ENCODE measurements around the gene APELA. TPM values are rescaled to one million over a fixed set of nuclear protein-coding genes. Genes with fewer than 3 reads are reported as not detected.
"Not testable (repeated sequence)": the region's sequence is repeated elsewhere in the genome, so short reads cannot be mapped to it uniquely, and the experiment has no call there.

Gene APELA
- total RNA-seq, 2 donors from 2014 or later = not detected

DNA sequence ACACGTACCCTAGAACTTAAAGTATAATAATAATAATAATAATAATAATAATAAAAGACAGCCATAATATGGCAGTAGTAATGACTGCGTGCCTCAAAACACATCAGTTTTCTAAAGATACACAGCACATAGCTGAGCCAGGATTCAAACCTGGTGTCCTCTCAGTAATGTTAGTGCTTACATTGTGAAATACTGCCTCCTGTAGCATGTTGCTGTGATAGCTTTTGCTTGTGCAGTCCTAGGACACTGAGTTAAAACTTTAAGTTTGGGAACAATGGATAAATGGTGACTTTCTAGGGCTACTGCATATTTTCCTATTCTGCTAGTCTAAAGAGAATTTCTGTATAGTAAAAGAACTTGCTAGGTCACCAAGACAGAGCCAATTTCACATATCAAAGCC is 36.5 kb downstream of the APELA start:
- DNase-seq; ATAC-seq; intact Hi-C loops (cut with DNase I): not testable (repeated sequence)

DNA sequence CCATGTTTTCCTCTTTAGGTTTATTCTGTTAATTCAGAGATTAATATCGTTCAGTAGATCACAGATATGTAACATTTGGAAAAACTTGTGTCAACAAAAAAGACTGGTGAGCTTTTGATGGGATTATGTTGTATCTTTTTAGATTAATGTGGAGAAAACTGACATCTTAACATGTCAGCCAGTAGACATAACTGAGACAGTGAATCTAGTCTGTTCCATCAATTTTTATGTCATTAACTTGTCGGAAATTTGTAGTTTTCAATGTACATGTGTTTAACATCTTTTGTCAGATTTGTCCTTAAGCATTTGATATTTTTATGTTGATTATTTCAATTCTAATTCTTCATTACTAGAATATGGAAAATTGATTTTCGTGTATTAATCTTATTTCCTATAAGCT is 42.0 kb downstream of the APELA start:
- no peak for DNase-seq
- intact Hi-C loops (cut with DNase I) = no loop called here
- ATAC-seq = no peak

DNA sequence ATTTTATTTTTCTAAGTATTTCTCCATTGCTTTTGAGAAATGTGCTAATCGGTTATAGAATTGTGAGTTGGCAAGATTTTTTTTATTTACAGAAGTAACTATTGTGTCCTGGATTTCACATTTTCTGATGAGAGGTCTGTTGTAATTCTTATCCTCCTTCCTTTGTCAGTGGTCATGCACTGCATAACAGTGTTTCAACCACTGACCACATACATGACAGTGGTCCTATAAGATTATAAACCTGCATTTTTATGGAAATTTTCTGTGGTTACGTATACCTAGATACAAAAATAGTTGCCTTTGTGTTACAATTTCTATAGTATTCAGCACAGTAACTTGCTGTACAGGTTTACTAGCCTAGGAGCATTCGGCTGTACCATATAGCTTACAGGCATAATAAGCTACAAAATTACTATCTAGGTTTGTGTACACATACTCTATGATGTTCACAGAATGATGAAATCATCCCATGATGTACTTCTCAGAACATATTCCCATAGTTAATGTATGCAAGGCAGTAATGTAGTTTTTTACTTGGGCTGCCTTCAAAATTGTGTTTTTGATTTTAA is 47.8 kb downstream of the APELA start:
- DNase-seq (no peak), ATAC-seq (no peak)
- intact Hi-C loops (cut with DNase I) = no loop called here

DNA sequence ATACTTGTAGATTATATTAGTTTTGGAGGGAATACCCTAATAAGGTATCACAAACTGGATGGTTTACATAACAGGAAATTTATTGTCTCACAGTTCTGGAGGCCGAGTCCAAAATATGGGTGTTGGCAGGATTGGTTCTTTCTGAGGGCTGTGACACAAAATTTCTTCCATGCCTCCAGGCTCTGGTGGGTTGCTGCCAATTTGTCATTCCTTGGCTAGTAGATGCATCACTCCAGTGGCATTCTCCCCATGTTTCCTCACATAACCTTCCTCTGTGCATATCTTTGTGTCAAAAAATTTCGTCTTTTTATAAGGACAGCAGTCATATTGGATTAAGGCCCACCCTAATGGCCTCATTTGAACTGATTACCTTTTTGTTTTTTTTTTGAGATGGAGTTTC is 49.3 kb downstream of the APELA start:
- intact Hi-C loops (cut with DNase I) = no loop called here
- no peak for DNase-seq
- no peak for ATAC-seq

DNA sequence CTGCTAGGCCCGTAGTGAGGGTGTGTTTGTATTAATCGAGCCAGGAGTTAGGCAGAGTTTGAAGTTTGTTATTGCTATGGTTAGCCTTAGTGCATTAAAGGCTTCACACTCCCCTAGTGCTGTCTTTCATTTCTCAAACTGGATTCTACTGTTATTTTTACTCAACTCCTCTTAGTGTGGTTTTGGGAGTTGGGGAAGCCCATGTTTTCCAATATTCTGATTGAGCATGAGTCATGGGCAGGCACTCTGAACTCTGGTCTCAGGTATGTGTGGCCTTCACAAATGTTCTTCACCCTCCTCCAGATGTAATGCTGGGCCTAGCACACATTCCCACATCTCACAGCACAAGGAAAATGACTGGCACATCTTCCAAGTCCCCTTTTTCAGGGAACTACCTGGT is 50.1 kb downstream of the APELA start:
- DNase-seq; intact Hi-C loops (cut with DNase I); ATAC-seq: not testable (repeated sequence)

DNA sequence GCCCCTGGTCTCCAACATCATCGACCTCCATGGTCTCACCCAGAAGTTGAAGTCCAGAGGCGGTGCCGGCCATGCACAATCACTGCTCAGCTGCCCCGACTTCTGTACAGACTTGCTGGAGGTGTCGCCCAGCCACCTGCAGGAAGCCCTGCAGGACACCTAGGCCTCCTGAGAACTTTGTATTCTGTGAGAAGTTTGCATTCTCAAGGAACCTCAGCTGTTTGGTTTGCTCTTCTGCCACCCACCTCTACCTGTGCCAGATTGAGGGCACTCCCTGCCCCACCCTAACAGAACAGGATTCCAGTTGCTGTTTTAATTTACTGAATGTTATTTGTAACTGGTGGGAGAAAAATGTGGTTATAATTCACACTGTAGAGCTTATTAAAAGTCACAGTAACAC is 53.7 kb downstream of the APELA start:
- no peak for DNase-seq
- ATAC-seq = no peak
- intact Hi-C loops (cut with DNase I) = no loop called here

DNA sequence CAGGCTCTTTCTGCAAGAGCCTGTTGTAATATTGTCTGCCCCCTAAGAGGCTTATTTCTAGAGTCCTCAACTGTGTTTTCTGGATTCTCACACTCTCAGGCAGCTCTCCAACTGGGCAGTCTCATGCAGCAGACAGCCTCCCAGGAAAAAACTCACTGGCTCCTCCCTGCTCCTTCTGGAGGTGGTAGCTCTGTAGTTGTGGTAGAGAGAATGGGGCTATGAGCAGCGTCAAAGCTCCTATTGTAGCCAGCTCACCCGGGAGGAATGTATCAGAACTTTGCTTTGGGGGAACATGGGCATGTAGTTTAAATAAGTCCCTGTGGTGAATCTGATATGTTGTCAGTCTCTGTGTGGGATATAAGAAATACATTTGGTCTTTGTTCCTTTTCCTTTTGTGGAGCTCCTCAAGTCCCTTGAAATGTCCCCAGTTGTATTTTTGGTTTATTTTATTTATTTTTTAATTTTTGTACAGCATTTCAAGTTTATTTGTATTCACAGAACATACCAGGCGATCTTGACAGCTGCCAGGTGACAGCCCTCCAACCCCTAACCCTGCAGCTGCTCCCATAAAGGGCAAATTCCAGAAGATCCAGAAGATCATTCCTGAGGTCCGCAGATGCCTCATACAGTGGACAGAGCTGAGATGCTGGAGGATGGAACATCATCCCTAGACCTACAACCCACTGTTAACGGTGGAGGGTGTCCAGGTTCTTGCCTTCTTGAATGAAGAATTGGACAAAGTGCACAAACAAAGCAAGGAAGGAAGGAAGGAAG is 54.8 kb downstream of the APELA start:
- ATAC-seq (no peak), DNase-seq (no peak)
- intact Hi-C loops (cut with DNase I) = no loop called here

DNA sequence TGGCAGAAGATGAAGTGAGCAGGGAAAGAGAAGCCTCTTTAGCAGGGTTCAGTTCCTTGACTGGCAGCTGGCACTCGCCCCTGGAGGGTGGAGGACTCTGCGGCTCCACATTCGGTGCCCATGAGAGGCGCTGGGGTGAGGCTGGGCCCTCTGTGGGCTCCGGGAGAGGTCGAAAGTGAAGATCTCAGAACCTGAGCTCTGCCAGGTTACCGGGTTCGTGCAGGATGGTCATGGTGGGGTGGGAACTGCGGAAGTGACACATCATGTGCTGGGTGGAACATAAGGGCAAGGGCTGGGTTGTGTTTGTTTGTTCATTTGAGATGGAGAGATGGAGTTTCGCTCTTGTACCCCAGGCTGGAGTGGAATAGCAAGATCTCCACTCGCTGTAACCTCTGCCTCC is 56.3 kb downstream of the APELA start:
- ATAC-seq (no peak), DNase-seq (no peak)
- intact Hi-C loops (cut with DNase I) = no loop called here

DNA sequence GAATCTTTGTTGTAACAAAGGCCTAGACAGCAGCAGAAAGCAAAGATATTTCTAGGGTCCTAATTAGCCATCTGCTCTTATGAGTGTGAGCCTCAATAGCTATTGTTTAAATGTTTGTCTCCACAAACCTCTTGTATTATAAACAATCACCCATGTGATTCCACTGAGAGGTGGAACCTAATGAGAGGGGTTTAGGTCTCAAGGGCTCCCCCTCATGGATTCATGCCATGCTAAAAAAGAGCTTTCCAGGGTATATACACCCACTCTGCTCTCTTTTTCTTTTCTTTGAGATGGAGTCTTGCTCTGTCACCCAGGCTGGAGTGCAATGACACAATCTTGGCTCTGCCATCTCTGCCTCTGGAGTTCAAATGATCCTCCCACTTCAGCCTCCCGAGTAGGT is 58.4 kb downstream of the APELA start:
- intact Hi-C loops (cut with DNase I) = no loop called here
- no peak for ATAC-seq
- no peak for DNase-seq

DNA sequence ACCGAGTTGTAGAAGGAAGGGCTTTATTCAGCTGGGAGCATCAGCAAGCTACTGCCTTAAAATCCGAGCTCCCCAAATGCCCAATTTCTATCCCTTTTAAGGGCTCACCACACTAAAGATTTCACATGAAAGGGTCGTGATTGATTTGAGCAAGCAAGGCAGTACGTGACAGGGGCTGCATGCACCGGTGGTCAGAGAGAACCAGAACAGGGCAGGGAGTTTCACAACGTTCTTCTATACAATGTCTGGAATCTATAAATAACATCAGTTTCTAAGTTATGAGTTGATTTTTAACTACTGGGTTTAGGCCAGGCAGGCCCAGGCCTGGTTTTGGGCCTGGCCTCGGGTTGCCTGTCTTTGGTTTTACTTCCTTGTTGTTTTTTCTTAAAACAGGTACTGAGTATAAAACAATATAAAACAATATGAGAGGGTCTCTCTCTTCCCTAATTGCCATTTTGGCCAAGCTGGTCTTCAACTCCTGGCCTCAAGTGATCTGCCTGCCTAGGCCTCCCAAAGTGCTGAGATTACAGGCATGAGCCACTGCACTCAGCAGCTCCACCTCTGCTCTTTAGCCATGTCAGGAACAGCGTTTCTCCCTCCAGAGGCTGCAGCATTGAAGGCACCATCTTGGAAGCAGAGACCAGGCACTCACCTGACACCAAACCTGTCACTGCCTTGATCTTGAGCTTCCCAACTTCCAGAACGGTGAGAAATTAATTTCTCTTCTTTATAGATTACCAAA is 59.1 kb downstream of the APELA start:
- ATAC-seq; intact Hi-C loops (cut with DNase I); DNase-seq: not testable (repeated sequence)

DNA sequence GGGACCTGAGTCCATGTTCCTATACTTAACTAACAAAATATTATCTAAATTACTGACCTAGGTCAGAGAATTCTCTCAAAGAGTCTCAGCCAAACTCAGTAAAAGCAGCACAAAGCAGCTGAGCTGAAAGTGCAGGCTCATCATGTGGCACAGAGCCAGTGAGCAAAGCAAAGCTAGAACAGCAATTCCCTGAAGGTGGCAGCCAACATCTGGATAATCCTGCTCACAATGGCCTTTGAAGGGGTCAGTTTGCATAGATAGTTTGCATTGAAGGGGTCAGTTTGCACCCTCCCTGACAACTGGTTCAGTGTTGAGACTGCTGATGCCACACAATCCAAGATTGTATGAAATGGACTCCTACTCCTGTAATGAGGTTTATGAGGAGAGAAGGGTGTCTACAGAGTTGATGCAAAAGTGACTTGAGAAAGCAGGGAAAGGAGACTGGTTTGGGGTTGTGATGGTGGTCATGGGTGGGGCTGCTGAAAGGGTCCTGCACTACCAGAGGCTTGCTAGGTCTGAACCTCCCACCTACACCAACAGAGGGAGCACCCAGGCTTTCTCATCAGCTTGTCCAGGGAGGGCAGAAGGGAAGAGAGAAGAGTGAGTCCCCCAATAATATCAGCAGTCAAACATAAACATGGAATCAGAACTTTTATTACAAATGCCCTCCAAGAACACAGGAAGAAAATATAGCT is 60.7 kb downstream of the APELA start:
- ATAC-seq (no peak), DNase-seq (no peak)
- intact Hi-C loops (cut with DNase I) = no loop called here

DNA sequence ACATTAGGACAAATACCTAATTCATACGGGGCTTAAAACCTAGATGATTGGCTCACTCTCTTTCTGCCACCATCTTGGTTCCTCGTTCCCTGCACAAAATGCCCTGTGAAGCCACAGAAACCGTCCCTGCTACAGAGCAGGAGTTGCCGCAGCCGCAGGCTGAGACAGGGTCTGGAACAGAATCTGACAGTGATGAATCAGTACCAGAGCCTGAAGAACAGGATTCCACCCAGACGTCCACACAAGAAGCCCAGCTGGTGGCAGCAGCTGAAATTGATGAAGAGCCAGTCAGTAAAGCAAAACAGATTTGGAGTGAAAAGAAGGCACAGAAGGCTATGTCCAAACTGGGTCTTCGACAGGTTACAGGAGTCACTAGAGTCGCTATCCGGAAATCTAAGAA is 66.2 kb downstream of the APELA start:
- ATAC-seq (no peak), DNase-seq (no peak)
- intact Hi-C loops (cut with DNase I) = no loop called here

DNA sequence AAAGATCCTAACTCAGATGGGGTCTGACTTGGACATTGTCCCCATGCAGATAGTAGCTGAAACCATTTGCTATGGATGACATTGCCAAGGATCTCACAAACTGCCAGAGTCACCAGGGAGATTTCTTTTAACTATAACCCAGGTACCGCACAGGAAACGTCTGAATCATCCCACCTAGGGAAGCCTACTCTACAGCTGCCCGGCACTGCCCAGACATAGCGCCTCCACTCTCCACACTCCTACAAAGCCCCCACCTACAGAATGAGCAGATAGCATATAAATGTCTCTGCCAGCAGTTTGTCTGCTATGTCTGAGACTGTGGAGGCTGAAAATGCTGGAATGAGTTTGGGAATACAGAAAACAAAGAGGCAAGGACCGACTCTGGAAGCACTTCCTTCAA is 68.2 kb downstream of the APELA start:
- DNase-seq = no peak
- intact Hi-C loops (cut with DNase I) = no loop called here
- no peak for ATAC-seq

DNA sequence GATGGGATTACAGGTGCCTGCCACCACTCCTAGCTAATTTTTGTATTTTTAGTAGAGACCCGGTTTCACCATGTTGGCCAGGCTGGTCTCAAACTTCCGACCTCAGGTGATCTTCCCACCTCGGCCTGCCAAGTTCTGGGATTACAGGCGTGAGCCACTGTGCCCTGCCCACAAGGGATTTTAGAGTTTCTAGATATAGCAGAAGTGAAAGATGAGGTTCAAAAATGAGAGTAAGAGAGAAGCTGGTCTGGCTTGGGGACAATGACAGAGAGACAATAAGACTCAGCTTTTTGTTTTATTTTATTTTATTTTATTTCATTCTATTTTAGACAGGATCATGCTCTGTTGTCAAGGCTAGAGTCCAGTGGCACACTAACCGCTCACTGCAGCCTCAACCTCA is 69.8 kb downstream of the APELA start:
- ATAC-seq (no peak), DNase-seq (no peak)
- intact Hi-C loops (cut with DNase I) = no loop called here

Other genes with a start within 250 kb of the APELA start
- not detected for gene SMIM31, start 123.0 kb upstream of the APELA start, total RNA-seq
- gene TRIM61, start 100.5 kb downstream of the APELA start, total RNA-seq = 1 to 10 TPM; 2.0 to 2.7 TPM
- not detected for gene TRIM60, start 154.8 kb downstream of the APELA start, total RNA-seq
- gene TRIM75, start 176.7 kb downstream of the APELA start, total RNA-seq = not detected
- gene TMEM192, start 235.7 kb downstream of the APELA start, total RNA-seq = 10 to 100 TPM; 16.5 to 17.2 TPM